ENCODE results near the gene ENPP7. TPM values are rescaled to one million over a fixed set of nuclear protein-coding genes. Genes with fewer than 3 reads are reported as not detected.

The ENPP7 gene
- total RNA-seq: not detected

GRCh38 chr17:79730769-79731483 lies at the start of gene ENPP7:
ENPP7 (plus strand) TSS chr17:79730943; CDS start chr17:79731140, 197 bp downstream.
- no peaks in the 10 kb centered on the region for H3K27me3 ChIP-seq (ENCODE audit: insufficient read depth, low read length)
- peaks cover 14% of the 10 kb centered on the region for H3K4me1 ChIP-seq (ENCODE audit: insufficient read depth, low read length)
- no peaks in the 10 kb centered on the region for H3K9me3 ChIP-seq (ENCODE audit: low read depth, low read length)
- H3K4me3 ChIP-seq (ENCODE audit: low read length): no peak within 1 kb of the TSS

DNA sequence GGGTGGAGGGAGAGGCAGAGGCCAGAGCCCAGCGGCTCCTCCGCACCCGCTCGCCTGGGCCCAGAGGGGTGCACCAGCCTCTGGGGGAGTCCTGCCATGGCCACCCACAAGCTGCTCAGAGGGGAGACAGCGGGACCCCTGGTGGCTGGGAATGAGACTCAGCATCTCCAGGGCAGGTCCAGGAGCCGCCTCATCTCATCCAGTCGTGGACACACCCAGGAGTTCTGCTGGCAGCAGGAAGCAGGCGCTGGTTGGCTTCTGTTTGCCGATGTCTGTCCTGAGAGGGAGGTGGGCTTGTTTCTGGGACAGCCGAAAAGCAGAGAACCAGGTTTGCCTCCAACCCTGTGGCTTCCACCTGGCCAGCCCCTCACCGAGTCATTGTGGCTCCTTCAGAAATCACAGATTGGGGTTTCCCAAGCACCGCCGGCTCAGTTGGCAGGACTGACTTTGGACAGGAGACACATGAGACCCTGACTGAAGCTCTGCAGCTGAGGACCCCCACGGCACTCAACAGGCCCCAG lies 49.6 kb upstream of the ENPP7 start:
- no peaks in the 10 kb centered on the region for H3K4me1 ChIP-seq (ENCODE audit: insufficient read depth, low read length)
- H3K4me3 ChIP-seq (ENCODE audit: low read length): no peak overlapping the region
- no peaks in the 10 kb centered on the region for H3K9me3 ChIP-seq (ENCODE audit: low read depth, low read length)
- no peaks in the 10 kb centered on the region for H3K27me3 ChIP-seq (ENCODE audit: insufficient read depth, low read length)

GRCh38 chr17:79681628-79682261 lies 49.0 kb upstream of the ENPP7 start:
- H3K27me3 ChIP-seq (ENCODE audit: insufficient read depth, low read length): no peaks in the 10 kb centered on the region
- H3K4me3 ChIP-seq (ENCODE audit: low read length): no peak overlapping the region
- no peaks in the 10 kb centered on the region for H3K9me3 ChIP-seq (ENCODE audit: low read depth, low read length)
- H3K4me1 ChIP-seq (ENCODE audit: insufficient read depth, low read length): no peaks in the 10 kb centered on the region

DNA sequence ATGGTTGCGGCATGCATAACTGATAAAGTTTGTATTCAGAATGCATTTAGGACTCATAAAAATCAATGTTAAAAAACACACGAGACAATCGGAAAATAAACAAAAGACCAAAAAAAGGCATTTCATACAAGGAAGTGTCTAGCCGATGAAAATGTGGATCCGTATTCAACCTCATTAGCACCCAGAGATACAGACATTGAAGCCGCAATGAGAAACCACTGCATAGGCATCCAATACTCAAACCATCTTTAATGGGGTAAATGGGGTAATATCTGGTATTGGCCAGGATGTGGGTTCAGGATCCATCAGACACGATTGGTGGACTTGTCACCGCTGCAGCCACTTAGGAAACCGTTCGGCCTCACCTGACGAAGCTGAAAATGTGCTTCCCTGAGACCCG lies 47.4 kb upstream of the ENPP7 start:
- no peaks in the 10 kb centered on the region for H3K27me3 ChIP-seq (ENCODE audit: insufficient read depth, low read length)
- H3K4me1 ChIP-seq (ENCODE audit: insufficient read depth, low read length): no peaks in the 10 kb centered on the region
- H3K9me3 ChIP-seq (ENCODE audit: low read depth, low read length): no peaks in the 10 kb centered on the region
- H3K4me3 ChIP-seq (ENCODE audit: low read length): no peak overlapping the region

GRCh38 chr17:79684132-79684985 lies 46.4 kb upstream of the ENPP7 start:
- no peaks in the 10 kb centered on the region for H3K27me3 ChIP-seq (ENCODE audit: insufficient read depth, low read length)
- H3K4me3 ChIP-seq (ENCODE audit: low read length): no peak overlapping the region
- no peaks in the 10 kb centered on the region for H3K4me1 ChIP-seq (ENCODE audit: insufficient read depth, low read length)
- no peaks in the 10 kb centered on the region for H3K9me3 ChIP-seq (ENCODE audit: low read depth, low read length)

DNA sequence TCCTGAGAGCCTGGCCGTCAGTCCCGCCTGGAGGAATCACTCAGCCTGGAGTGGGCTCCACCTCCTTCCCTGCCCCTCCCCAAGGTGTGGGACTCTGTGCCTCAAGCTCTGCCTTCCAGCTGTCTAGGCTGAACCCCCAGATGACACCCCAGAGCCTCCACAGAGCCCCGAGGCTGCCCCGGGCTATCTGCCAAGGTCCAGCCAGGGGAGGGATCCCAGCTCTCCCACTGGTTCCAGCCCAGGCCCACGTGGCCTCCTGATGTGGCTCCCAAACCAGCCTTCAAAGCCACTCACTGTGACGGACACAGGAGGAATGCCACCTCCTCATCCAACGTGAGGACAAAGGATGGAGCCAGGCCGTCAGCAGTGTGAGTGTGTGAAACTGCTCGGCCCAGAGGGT lies 45.6 kb upstream of the ENPP7 start:
- Histone ChIP-seq H3K9me3 (ENCODE audit: low read depth, low read length) (no peaks in the 10 kb centered on the region), H3K4me1 (ENCODE audit: insufficient read depth, low read length) (no peaks in the 10 kb centered on the region), H3K27me3 (ENCODE audit: insufficient read depth, low read length) (no peaks in the 10 kb centered on the region), H3K4me3 (ENCODE audit: low read length) (no peak overlapping the region)

DNA sequence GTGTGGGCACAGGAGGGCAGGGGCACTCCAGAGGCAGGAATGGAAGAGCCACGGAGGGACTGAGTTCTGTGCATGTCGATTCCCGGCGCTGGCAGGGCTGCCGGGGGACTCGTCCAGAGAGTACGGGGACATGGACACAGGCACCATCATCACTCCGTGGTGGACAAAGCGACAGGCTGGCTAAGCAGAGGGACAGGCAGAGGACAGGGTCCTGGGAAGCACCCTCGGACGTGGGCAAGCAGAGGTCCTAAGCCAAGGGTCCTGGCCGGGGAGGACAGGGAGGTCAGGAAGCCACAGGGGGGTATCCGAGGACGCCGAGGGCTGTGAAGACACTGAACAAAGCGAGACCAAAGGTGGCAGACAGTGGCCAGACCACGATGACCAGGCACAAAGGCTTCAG lies 44.3 kb upstream of the ENPP7 start:
- Histone ChIP-seq H3K4me1 (ENCODE audit: insufficient read depth, low read length) (no peaks in the 10 kb centered on the region), H3K4me3 (ENCODE audit: low read length) (no peak overlapping the region), H3K9me3 (ENCODE audit: low read depth, low read length) (no peaks in the 10 kb centered on the region), H3K27me3 (ENCODE audit: insufficient read depth, low read length) (no peaks in the 10 kb centered on the region)

GRCh38 chr17:79690466-79690865 lies 40.3 kb upstream of the ENPP7 start:
- H3K27me3 ChIP-seq (ENCODE audit: insufficient read depth, low read length): no peaks in the 10 kb centered on the region
- no peaks in the 10 kb centered on the region for H3K9me3 ChIP-seq (ENCODE audit: low read depth, low read length)
- no peak overlapping the region for H3K4me3 ChIP-seq (ENCODE audit: low read length)
- H3K4me1 ChIP-seq (ENCODE audit: insufficient read depth, low read length): no peaks in the 10 kb centered on the region

- Histone ChIP-seq H3K4me3 (ENCODE audit: low read length) (no peak overlapping the region), H3K27me3 (ENCODE audit: insufficient read depth, low read length) (no peaks in the 10 kb centered on the region), H3K4me1 (ENCODE audit: insufficient read depth, low read length) (no peaks in the 10 kb centered on the region), H3K9me3 (ENCODE audit: low read depth, low read length) (no peaks in the 10 kb centered on the region)
Measured at GRCh38 chr17:79690988-79691836, 39.5 kb upstream of the ENPP7 start.

DNA sequence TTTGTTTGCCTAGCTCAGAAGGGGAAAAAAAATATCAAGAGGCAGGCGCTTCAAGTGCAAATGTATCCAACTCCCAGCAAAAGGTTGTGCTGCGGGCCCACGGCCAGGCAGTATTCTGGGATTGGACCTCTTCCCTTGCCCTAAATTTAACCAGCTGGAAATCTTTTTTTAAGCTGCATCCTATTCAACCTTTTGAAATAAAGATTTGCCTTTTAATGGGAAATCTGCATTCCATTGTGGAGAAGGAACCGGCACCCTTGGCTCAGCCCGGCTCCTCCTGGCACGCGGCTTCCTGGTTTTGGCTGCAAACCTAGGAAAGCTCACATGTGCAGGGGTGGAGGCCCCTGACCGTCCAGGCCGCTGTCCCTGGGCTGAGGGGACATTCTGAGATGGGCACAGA lies 38.8 kb upstream of the ENPP7 start:
- H3K4me1 ChIP-seq (ENCODE audit: insufficient read depth, low read length): no peaks in the 10 kb centered on the region
- no peak overlapping the region for H3K4me3 ChIP-seq (ENCODE audit: low read length)
- H3K9me3 ChIP-seq (ENCODE audit: low read depth, low read length): no peaks in the 10 kb centered on the region
- no peaks in the 10 kb centered on the region for H3K27me3 ChIP-seq (ENCODE audit: insufficient read depth, low read length)

GRCh38 chr17:79693419-79693818 lies 37.3 kb upstream of the ENPP7 start:
- Histone ChIP-seq H3K9me3 (ENCODE audit: low read depth, low read length) (no peaks in the 10 kb centered on the region), H3K4me3 (ENCODE audit: low read length) (no peak overlapping the region), H3K4me1 (ENCODE audit: insufficient read depth, low read length) (no peaks in the 10 kb centered on the region), H3K27me3 (ENCODE audit: insufficient read depth, low read length) (no peaks in the 10 kb centered on the region)

DNA sequence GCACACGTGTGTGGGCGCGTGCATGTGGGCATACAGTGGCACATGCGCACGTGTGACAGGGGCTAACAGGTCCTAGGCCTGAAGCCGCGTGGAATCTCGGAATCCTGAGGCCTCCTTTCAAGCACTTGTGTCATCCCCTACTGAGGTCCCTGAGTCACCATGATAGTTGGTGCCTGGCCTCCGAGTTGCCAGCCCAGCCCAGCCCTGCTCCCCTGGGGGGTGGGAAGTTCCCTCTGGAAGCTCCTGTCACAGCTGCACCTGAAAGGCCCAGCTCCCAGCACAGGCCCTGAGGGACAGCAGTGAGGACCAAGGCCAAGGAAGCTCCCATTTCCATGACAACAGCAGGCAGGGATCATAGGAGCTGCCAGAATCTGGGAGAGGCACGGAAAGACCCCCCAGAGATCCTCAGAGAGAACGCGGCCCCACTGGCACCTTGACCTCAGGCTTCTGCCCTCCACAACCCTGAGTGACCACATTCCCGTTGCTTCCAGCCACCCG lies 35.4 kb upstream of the ENPP7 start:
- no peaks in the 10 kb centered on the region for H3K9me3 ChIP-seq (ENCODE audit: low read depth, low read length)
- no peaks in the 10 kb centered on the region for H3K27me3 ChIP-seq (ENCODE audit: insufficient read depth, low read length)
- no peaks in the 10 kb centered on the region for H3K4me1 ChIP-seq (ENCODE audit: insufficient read depth, low read length)
- no peak overlapping the region for H3K4me3 ChIP-seq (ENCODE audit: low read length)

DNA sequence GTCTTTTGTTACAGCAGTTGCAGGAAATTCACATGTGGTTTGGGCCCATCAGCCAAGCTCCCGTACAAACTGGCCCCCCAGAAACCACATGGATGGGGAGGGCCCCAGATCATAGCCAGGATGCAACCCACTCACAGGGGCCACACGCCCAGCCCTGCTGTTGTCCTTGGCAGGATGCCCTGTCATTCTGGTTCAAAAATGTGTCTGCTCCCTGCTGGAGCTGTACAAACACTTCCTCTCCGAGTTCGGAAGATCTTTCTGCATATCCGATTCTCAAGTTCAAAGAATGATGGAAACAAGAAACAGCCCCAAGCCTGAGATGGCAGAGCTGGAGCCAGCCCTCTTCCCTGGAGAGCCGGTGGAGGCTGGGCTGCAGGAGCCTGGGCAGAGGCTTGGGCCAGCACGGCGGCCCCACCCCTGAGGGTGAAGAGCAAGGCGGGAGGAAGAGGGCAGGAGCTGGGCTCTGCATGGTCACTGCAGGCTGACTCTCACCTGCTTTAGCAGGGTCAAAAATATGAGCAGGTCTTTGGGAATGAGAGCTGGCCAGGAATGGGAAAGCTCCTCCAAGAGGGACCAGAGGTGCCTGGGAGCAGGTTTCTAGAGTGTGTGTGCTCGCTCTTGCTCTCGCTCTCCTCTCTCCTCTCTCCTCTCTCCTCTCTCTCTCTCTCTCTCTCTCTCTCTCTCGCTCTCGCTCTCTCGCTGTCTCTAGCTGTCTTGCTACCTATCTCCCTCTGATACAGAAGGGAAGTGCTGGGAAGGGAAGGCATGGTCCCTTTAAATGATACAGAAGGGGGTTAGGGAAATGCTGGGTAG lies 34.7 kb upstream of the ENPP7 start:
- no peaks in the 10 kb centered on the region for H3K27me3 ChIP-seq (ENCODE audit: insufficient read depth, low read length)
- no peak overlapping the region for H3K4me3 ChIP-seq (ENCODE audit: low read length)
- no peaks in the 10 kb centered on the region for H3K4me1 ChIP-seq (ENCODE audit: insufficient read depth, low read length)
- no peaks in the 10 kb centered on the region for H3K9me3 ChIP-seq (ENCODE audit: low read depth, low read length)

GRCh38 chr17:79696610-79696982 lies 34.1 kb upstream of the ENPP7 start:
- Histone ChIP-seq H3K27me3 (ENCODE audit: insufficient read depth, low read length) (no peaks in the 10 kb centered on the region), H3K9me3 (ENCODE audit: low read depth, low read length) (no peaks in the 10 kb centered on the region), H3K4me3 (ENCODE audit: low read length) (no peak overlapping the region), H3K4me1 (ENCODE audit: insufficient read depth, low read length) (no peaks in the 10 kb centered on the region)

All from mononuclear cell (primary cell).